ENCODE measurements around the gene LBX1.

- TF ChIP-seq CTCF (IDR thresholded peaks at IDR 0.05) (no peak), POLR2AphosphoS5 (IDR thresholded peaks at IDR 0.05) (no peak)
Observed at GRCh38 chr10:101263150-101263752, 34.0 kb upstream of the LBX1 start.

All from prostate gland (tissue), 2 donors.